Measurements from ENCODE around the gene UNKL.

Gene UNKL

GRCh38 chr16:1414532-1415260, at the start of gene UNKL:
Gene UNKL, minus strand, starts transcription at chr16:1414704. Its CDS starts 13 bp downstream, at chr16:1414691.
- DNase-seq, result no peak

- no peak for DNase-seq
These were observed 46.6 kb upstream of the UNKL start for GRCh38 chr16:1461146-1461545.

- no peak for DNase-seq
These were observed 46.2 kb upstream of the UNKL start for GRCh38 chr16:1460602-1461138.

- DNase-seq, result no peak
These were observed 45.5 kb upstream of the UNKL start for GRCh38 chr16:1459967-1460366.

- no peak for DNase-seq
These were observed 44.5 kb upstream of the UNKL start for GRCh38 chr16:1458977-1459341.

GRCh38 chr16:1458336-1458976, 44.0 kb upstream of the UNKL start:
- DNase-seq, result no peak

- no peak for DNase-seq
These were observed 43.2 kb upstream of the UNKL start for GRCh38 chr16:1457489-1458245.

- DNase-seq, result no peak
These were observed 42.4 kb upstream of the UNKL start for GRCh38 chr16:1456951-1457350.

- DNase-seq, result no peak
These were observed 41.0 kb upstream of the UNKL start for GRCh38 chr16:1455190-1456171.

- DNase-seq, result no peak
These were observed 40.1 kb upstream of the UNKL start for GRCh38 chr16:1454561-1454960.

- no peak for DNase-seq
These were observed 38.8 kb upstream of the UNKL start for GRCh38 chr16:1453316-1453715.

GRCh38 chr16:1452530-1452929, 38.0 kb upstream of the UNKL start:
- DNase-seq, result no peak

- no peak for DNase-seq
These were observed 37.3 kb upstream of the UNKL start for GRCh38 chr16:1451702-1452392.

GRCh38 chr16:1450841-1451240, 36.3 kb upstream of the UNKL start:
- no peak for DNase-seq

GRCh38 chr16:1450218-1450617, 35.7 kb upstream of the UNKL start:
- DNase-seq, result no peak

GRCh38 chr16:1449201-1449788, 34.8 kb upstream of the UNKL start:
- no peak for DNase-seq

- no peak for DNase-seq
These were observed 34.1 kb upstream of the UNKL start for GRCh38 chr16:1448536-1449116.

- DNase-seq, result no peak
These were observed 33.5 kb upstream of the UNKL start for GRCh38 chr16:1447965-1448364.

GRCh38 chr16:1446296-1447080, 32.0 kb upstream of the UNKL start:
- no peak for DNase-seq

- no peak for DNase-seq
These were observed 31.2 kb upstream of the UNKL start for GRCh38 chr16:1445518-1446203.
